Sigmoid colon (tissue), 7 donors: ENCODE measurements around the gene CACNA1C. TPM values are rescaled to one million over a fixed set of nuclear protein-coding genes. Genes with fewer than 3 reads are reported as not detected.

ENCODE experiments used
- DNase-seq: peaks from one replicate; pipeline ENCODE4 v3.0.0-alpha.2; 2019
- H3K27ac ChIP-seq, 4 donors: fragments of 200-600 bp; sonication (generic); one replicate each; pipeline ENCODE4 v1.5.1; 2016 to 2019; ENCODE audit warnings: mild to moderate bottlenecking in 1 of 4
- H3K27me3 ChIP-seq, 3 donors: fragments of 200-600 bp; sonication (generic); one replicate each; pipeline ENCODE4 v1.5.1; 2019; ENCODE audit warnings: mild to moderate bottlenecking in 1 of 3
- H3K36me3 ChIP-seq, 4 donors: fragments of 200-600 bp; sonication (generic); one replicate each; pipeline ENCODE4 v1.5.1; 2016 to 2019
- H3K4me1 ChIP-seq, 4 donors: fragments of 200-600 bp; sonication (generic); one replicate each; pipeline ENCODE4 v1.5.1; 2017 to 2019
- H3K4me3 ChIP-seq, 4 donors: fragments of 200-600 bp; sonication (generic); one replicate each; pipeline ENCODE4 v1.5.1; 2017 to 2019; ENCODE audit warnings: mild to moderate bottlenecking in 2 of 4, moderate library complexity in 1 of 4
- H3K9me3 ChIP-seq, 4 donors: fragments of 200-600 bp in 3 of 4; sonication (generic) in 3 of 4; one replicate each; pipeline versions ENCODE4 v1.5.1 to v1.6.1; 2013 to 2019
- CTCF ChIP-seq, 4 experiments: fragments of 450-650 bp in 3 of 4; fragments of 200-600 bp in 1 of 4; IDR thresholded peaks; one replicate each; pipeline ENCODE4 v1.5.1; 2016 to 2019; ENCODE audit warnings: antibody characterized with exemption in 4 of 4, mild to moderate bottlenecking in 3 of 4, moderate library complexity in 2 of 4
- EP300 ChIP-seq, 4 donors: sonication (generic); formaldehyde crosslinking; IDR thresholded peaks; one replicate each; pipeline ENCODE4 v1.6.1; 2017; ENCODE audit warnings: antibody characterized with exemption in 4 of 4
- POLR2A ChIP-seq, 2 donors: fragments of 450-650 bp; IDR thresholded peaks; one replicate each; pipeline ENCODE4 v1.6.1; 2016; ENCODE audit warnings: antibody characterized with exemption in 2 of 2, mild to moderate bottlenecking in 2 of 2, moderate library complexity in 2 of 2
- POLR2AphosphoS5 ChIP-seq, 4 donors: sonication (generic); formaldehyde crosslinking; IDR thresholded peaks; one replicate each; pipeline ENCODE4 v1.6.1; 2017; ENCODE audit warnings: antibody characterized with exemption in 4 of 4
- WGBS, 2 donors: extraction: QIAGEN DNeasy Blood & Tissue Kit; methylation state at CpG; one replicate each; pipeline ENCODE4 v1.1.7; 2013; 5-methylcytosine and 5-hydroxymethylcytosine counted together
- intact Hi-C: fragments of 100-400 bp; cut with DNase I; formaldehyde crosslinking; loops from one replicate; pipeline ENCODE4 v1.15.1; 2023
- polyA plus RNA-seq, 3 donors: library from polyadenylated mRNA; stranded (reverse); fragments of 200-250 nt; gene quantifications; one replicate each; pipeline ENCODE4 v1.2.3, GENCODE V29; 2013
- total RNA-seq, 4 donors: library from RNA; depleted of rRNA; stranded (reverse); fragments of >200 nt; gene quantifications; one replicate each; pipeline ENCODE4 v1.1.0, GENCODE V29; 2016
- donor health status: healthy with polysubstance abuse.
- donor health status: Bipolar disorder and iron deficiency.
- donor health status: healthy.

Gene CACNA1C
- total and polyA plus RNA-seq, 7 donors: 0.46 to 213 (median 62.0) TPM

GRCh38 chr12:2475984-2476383 is 423.2 kb downstream of the CACNA1C start:
- H3K4me3 ChIP-seq: no peak overlapping the region
- no peaks in the 10 kb centered on the region for H3K4me1 ChIP-seq
- intact Hi-C loops: no loop called here
- H3K27me3 ChIP-seq: no peaks in the 10 kb centered on the region
- TF ChIP-seq CTCF (IDR thresholded peaks at IDR 0.05) (no peak), POLR2A (IDR thresholded peaks at IDR 0.05) (no peak), EP300 (IDR thresholded peaks at IDR 0.05) (no peak), POLR2AphosphoS5 (IDR thresholded peaks at IDR 0.05) (no peak)
- H3K36me3 ChIP-seq: peaks cover 0 to 25% (median 0%) of the 10 kb centered on the region in 4 donors
- 85 to 94% methylated on average over 5 of the region's 5 CpGs for WGBS, 2 donors
- H3K27ac ChIP-seq: no peak overlapping the region
- no peaks in the 10 kb centered on the region for H3K9me3 ChIP-seq
- no peak for DNase-seq

DNA sequence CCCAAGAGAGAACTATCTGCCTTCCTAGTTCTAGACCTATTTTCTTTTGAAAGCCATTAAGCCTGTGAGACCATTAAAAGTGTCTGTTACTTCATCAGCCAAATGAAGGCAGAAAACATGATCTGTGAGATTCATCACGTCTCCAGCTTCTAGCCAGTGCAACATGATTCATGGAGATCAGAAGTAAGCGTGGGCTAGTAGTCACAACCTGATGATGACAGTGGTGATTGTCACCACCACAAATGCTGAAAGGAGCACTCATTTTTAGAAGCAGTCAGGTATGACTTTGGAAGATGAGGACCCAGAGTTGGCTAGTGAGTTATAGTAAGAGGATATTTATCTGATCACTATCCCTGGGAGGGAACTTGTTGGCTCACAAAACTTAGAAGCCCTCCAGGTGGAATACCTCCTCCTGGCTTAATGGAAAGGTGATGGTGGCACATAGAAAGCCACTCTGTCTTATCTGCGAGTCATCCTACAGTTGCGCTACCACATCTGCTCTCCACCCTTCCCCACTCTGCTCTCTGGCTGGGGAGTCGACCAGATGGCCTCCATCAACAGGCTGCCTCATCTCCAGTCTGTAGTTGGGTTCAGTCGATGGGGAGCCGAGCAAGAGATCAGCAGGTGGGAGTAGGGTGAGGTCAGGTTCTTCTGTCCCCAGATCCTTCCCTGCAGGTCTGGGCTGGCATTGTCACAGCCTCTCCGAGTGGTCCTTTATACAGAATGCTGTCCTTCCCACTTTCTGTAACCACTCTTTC is 424.4 kb downstream of the CACNA1C start:
- WGBS, 2 donors: 90 to 93% methylated on average over 8 of the region's 8 CpGs
- intact Hi-C loops: no loop called here
- no peaks in the 10 kb centered on the region for H3K27me3 ChIP-seq
- no peak for DNase-seq
- H3K4me3 ChIP-seq: no peak overlapping the region
- TF ChIP-seq POLR2AphosphoS5 (IDR thresholded peaks at IDR 0.05) (no peak), EP300 (IDR thresholded peaks at IDR 0.05) (no peak), POLR2A (IDR thresholded peaks at IDR 0.05) (no peak), CTCF (IDR thresholded peaks at IDR 0.05) (no peak)
- no peak overlapping the region for H3K27ac ChIP-seq
- H3K4me1 ChIP-seq: no peaks in the 10 kb centered on the region
- H3K36me3 ChIP-seq: peaks cover 0 to 28% (median under 1%) of the 10 kb centered on the region in 4 donors
- no peaks in the 10 kb centered on the region for H3K9me3 ChIP-seq

GRCh38 chr12:2479851-2480535 is 427.2 kb downstream of the CACNA1C start:
- Histone ChIP-seq H3K27me3 (no peaks in the 10 kb centered on the region), H3K36me3 (peaks cover 0 to 35% (median 2%) of the 10 kb centered on the region in 4 donors), H3K4me1 (peaks cover 0 to 7% (median 0%) of the 10 kb centered on the region in 4 donors), H3K27ac (no peak overlapping the region), H3K4me3 (no peak overlapping the region), H3K9me3 (no peaks in the 10 kb centered on the region)
- no peak for DNase-seq
- no peak for TF ChIP-seq EP300 (IDR thresholded peaks at IDR 0.05)
- TF ChIP-seq POLR2AphosphoS5 (IDR thresholded peaks at IDR 0.05): no peak
- no peak for TF ChIP-seq POLR2A (IDR thresholded peaks at IDR 0.05)
- TF ChIP-seq CTCF (IDR thresholded peaks at IDR 0.05): no peak
- WGBS, 2 donors: 73 to 86% methylated on average over 13 of the region's 13 CpGs
- intact Hi-C loops: no loop called here

GRCh38 chr12:2481346-2481745 is 428.6 kb downstream of the CACNA1C start:
- intact Hi-C loops: no loop called here
- Histone ChIP-seq H3K4me1 (peaks cover 0 to 13% (median 9%) of the 10 kb centered on the region in 4 donors), H3K4me3 (no peak overlapping the region), H3K9me3 (no peaks in the 10 kb centered on the region), H3K27me3 (no peaks in the 10 kb centered on the region), H3K27ac (no peak overlapping the region), H3K36me3 (peaks cover 0 to 41% (median 2%) of the 10 kb centered on the region in 4 donors)
- 90 to 96% methylated on average over 8 of the region's 8 CpGs for WGBS, 2 donors
- no peak for DNase-seq
- TF ChIP-seq CTCF (IDR thresholded peaks at IDR 0.05) (no peak), POLR2A (IDR thresholded peaks at IDR 0.05) (no peak), EP300 (IDR thresholded peaks at IDR 0.05) (no peak), POLR2AphosphoS5 (IDR thresholded peaks at IDR 0.05) (no peak)
